Lower leg skin (tissue), 3 donors: ENCODE measurements around the gene MGRN1.

ENCODE experiments used
- CTCF ChIP-seq, 3 donors: fragments of 450-650 bp; IDR thresholded peaks; one replicate each; pipeline ENCODE4 v1.5.1; 2016; ENCODE audit warnings: antibody characterized with exemption in 3 of 3, mild to moderate bottlenecking in 3 of 3, moderate library complexity in 2 of 3
- POLR2A ChIP-seq, 2 donors: fragments of 450-650 bp; IDR thresholded peaks; one replicate each; pipeline ENCODE4 v1.6.1; 2016 to 2017; ENCODE audit warnings: antibody characterized with exemption in 2 of 2, mild to moderate bottlenecking in 1 of 2, moderate library complexity in 1 of 2

GRCh38 chr16:4604401-4604800 lies 20.2 kb upstream of the MGRN1 start:
- TF ChIP-seq CTCF (IDR thresholded peaks at IDR 0.05) (no peak), POLR2A (IDR thresholded peaks at IDR 0.05) (no peak)
